WTC11 (cell line): ENCODE data around the gene SKI.

Experiments
- TF ChIP-seq, protein P1 (sequence below): sonication (generic); formaldehyde crosslinking; IDR thresholded peaks from 2 replicates; pipeline ENCODE4 v1.8.0; 2022; ENCODE audit warnings: mild to moderate bottlenecking, missing genetic modification reagents
- TF ChIP-seq, protein P2 (sequence below): fragments of 200-600 bp; IDR thresholded peaks from 2 replicates; pipeline ENCODE4 v1.8.0; 2022; ENCODE audit warnings: antibody characterized with exemption
- TF ChIP-seq, protein P3 (sequence below): fragments of 250-450 bp; sonication (Bioruptor Pico); IDR thresholded peaks from 2 replicates; pipeline ENCODE4 v2.1.2; 2022; ENCODE audit warnings: mild to moderate bottlenecking, moderate library complexity

DNA sequence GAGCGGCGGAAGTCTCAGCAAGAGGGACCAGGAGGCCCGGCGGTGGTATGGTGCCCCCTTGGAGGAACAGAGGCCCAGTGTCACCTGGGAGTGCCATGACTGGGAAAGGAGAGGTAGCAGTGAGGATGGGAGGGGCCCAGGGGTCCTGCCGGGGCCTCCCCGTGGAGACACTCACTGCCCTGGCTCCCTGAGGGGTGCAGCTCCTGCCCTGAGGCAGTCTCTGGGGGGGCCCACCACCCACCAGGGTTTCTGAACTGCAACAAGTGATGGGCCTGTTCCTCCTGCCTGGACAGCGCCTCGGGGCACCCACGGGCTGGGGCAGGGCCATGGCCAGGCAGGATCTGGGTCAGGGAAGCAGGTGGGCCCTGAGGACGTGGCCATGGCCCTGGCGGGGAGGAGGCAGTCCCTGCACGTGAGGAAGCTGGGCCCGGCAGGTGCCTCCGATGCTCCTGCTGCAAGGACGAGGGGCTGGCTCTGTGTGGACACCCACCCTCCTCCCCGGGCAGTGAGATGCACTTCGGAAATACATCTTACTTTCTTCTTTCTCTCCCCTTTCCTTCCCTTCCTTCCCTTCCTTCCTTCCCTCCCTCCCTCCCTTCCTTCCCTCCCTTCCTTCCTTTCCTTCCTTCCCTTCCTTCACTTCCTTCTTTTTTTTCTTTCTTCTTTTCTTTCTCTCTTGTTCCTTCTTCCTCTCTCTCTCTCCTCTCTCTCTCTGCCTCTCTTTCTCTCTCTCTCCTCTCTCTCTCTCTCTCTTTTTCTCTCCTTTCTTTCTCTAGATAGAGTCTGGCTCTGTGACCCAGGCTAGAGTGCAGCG, 96.6 kb downstream of the SKI start:
- TF ChIP-seq, protein P1, sequence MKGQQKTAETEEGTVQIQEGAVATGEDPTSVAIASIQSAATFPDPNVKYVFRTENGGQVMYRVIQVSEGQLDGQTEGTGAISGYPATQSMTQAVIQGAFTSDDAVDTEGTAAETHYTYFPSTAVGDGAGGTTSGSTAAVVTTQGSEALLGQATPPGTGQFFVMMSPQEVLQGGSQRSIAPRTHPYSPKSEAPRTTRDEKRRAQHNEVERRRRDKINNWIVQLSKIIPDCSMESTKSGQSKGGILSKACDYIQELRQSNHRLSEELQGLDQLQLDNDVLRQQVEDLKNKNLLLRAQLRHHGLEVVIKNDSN (CRISPR knock-in tag) = no peak
- TF ChIP-seq, protein P2, sequence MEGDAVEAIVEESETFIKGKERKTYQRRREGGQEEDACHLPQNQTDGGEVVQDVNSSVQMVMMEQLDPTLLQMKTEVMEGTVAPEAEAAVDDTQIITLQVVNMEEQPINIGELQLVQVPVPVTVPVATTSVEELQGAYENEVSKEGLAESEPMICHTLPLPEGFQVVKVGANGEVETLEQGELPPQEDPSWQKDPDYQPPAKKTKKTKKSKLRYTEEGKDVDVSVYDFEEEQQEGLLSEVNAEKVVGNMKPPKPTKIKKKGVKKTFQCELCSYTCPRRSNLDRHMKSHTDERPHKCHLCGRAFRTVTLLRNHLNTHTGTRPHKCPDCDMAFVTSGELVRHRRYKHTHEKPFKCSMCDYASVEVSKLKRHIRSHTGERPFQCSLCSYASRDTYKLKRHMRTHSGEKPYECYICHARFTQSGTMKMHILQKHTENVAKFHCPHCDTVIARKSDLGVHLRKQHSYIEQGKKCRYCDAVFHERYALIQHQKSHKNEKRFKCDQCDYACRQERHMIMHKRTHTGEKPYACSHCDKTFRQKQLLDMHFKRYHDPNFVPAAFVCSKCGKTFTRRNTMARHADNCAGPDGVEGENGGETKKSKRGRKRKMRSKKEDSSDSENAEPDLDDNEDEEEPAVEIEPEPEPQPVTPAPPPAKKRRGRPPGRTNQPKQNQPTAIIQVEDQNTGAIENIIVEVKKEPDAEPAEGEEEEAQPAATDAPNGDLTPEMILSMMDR = no peak
- TF ChIP-seq, protein P3, sequence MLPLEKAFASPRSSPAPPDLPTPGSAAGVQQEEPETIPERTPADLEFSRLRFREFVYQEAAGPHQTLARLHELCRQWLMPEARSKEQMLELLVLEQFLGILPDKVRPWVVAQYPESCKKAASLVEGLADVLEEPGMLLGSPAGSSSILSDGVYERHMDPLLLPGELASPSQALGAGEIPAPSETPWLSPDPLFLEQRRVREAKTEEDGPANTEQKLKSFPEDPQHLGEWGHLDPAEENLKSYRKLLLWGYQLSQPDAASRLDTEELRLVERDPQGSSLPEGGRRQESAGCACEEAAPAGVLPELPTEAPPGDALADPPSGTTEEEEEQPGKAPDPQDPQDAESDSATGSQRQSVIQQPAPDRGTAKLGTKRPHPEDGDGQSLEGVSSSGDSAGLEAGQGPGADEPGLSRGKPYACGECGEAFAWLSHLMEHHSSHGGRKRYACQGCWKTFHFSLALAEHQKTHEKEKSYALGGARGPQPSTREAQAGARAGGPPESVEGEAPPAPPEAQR (CRISPR knock-in tag) = no peak
